Measurements from ENCODE around the gene ORAI2.

Gene ORAI2

GRCh38 chr7:102436118-102436517 is 2.7 kb downstream of the ORAI2 start:
- intact Hi-C loops (cut with DNase I; ENCODE audit: low total_unique reads) = no loop called here
- no peak for DNase-seq
- TF ChIP-seq, protein P1, sequence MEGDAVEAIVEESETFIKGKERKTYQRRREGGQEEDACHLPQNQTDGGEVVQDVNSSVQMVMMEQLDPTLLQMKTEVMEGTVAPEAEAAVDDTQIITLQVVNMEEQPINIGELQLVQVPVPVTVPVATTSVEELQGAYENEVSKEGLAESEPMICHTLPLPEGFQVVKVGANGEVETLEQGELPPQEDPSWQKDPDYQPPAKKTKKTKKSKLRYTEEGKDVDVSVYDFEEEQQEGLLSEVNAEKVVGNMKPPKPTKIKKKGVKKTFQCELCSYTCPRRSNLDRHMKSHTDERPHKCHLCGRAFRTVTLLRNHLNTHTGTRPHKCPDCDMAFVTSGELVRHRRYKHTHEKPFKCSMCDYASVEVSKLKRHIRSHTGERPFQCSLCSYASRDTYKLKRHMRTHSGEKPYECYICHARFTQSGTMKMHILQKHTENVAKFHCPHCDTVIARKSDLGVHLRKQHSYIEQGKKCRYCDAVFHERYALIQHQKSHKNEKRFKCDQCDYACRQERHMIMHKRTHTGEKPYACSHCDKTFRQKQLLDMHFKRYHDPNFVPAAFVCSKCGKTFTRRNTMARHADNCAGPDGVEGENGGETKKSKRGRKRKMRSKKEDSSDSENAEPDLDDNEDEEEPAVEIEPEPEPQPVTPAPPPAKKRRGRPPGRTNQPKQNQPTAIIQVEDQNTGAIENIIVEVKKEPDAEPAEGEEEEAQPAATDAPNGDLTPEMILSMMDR (IDR thresholded peaks at IDR 0.05) = no peak
- Histone ChIP-seq H3K36me3 (no peaks in the 10 kb centered on the region), H3K4me3 (no peak overlapping the region), H3K9me3 (no peaks in the 10 kb centered on the region), H3K27me3 (no peaks in the 10 kb centered on the region), H3K27ac (no peak overlapping the region), H3K4me1 (peaks cover 0 to 27% (median 14%) of the 10 kb centered on the region in 4 donors)

- Histone ChIP-seq H3K4me3 (no peak overlapping the region), H3K36me3 (peaks cover 0 to 12% (median 0%) of the 10 kb centered on the region in 3 donors), H3K27me3 (no peaks in the 10 kb centered on the region), H3K9me3 (no peaks in the 10 kb centered on the region), H3K27ac (no peak overlapping the region), H3K4me1 (peaks cover 0 to 3% (median 0%) of the 10 kb centered on the region in 4 donors)
- TF ChIP-seq, protein P1 (IDR thresholded peaks at IDR 0.05) = no peak
- DNase-seq = no peak
- intact Hi-C loops (cut with DNase I; ENCODE audit: low total_unique reads) = no loop called here
Measured at GRCh38 chr7:102439963-102440795, 6.8 kb downstream of the ORAI2 start.

GRCh38 chr7:102444961-102445673 is 11.7 kb downstream of the ORAI2 start:
- Histone ChIP-seq H3K27me3 (no peaks in the 10 kb centered on the region), H3K36me3 (peaks cover 0 to 32% (median 15%) of the 10 kb centered on the region in 3 donors), H3K4me3 (no peak overlapping the region), H3K9me3 (no peaks in the 10 kb centered on the region), H3K27ac (no peak overlapping the region), H3K4me1 (peaks cover 0 to under 1% (median 0%) of the 10 kb centered on the region in 4 donors)
- no peak for DNase-seq
- intact Hi-C loops (cut with DNase I; ENCODE audit: low total_unique reads) = no loop called here
- TF ChIP-seq, protein P1 (IDR thresholded peaks at IDR 0.05) = no peak

DNA sequence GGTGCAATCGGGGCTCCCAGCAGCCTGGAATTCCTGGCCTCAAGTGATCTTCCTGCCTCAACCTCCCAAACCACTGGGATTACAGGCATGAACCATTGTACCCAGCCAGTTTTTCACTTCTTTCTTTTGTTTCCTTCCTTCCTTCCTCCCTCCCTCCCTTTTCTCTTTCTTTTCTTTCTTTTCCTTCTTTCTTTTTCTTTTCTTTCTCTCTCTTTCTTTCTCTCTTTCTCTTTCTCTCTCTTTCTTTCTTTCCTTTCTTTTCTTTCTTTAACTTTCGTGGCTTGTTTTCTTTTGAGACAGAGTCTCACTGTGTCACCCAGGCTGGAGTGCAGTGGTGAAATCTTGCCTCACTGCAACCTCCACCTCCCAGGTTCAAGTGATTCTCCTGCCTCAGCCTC is 12.3 kb downstream of the ORAI2 start:
- H3K36me3 ChIP-seq = peaks cover 0 to 32% (median 15%) of the 10 kb centered on the region in 3 donors

DNA sequence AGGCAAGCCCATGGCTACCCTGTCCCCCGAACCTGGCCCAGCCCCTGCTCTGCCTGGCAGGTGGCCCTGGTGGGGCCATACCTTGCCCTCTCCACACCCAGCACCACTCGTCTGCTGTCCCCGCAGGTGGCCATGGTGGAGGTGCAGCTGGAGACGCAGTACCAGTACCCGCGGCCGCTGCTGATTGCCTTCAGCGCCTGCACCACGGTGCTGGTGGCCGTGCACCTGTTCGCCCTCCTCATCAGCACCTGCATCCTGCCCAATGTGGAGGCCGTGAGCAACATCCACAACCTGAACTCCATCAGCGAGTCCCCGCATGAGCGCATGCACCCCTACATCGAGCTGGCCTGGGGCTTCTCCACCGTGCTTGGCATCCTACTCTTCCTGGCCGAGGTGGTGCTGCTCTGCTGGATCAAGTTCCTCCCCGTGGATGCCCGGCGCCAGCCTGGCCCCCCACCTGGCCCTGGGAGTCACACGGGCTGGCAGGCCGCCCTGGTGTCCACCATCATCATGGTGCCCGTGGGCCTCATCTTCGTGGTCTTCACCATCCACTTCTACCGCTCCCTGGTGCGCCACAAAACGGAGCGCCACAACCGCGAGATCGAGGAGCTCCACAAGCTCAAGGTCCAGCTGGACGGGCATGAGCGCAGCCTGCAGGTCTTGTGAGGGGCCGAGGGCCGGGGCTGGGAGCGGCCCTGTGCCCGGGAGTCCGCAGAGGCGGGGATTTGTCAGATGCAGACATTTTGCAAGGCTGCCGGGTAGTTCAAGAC is 13.2 kb downstream of the ORAI2 start:
- H3K9me3 ChIP-seq = no peaks in the 10 kb centered on the region
- H3K4me1 ChIP-seq = no peaks in the 10 kb centered on the region
- DNase-seq = no peak
- TF ChIP-seq, protein P1 (IDR thresholded peaks at IDR 0.05) = no peak
- peaks cover 0 to 31% (median 15%) of the 10 kb centered on the region in 3 donors for H3K36me3 ChIP-seq
- H3K27me3 ChIP-seq = no peaks in the 10 kb centered on the region
- intact Hi-C loops (cut with DNase I; ENCODE audit: low total_unique reads) = no loop called here
- H3K27ac ChIP-seq = no peak overlapping the region
- no peak overlapping the region for H3K4me3 ChIP-seq

More for the DNA sequence above, 12.3 kb downstream of the ORAI2 start:
- Histone ChIP-seq H3K4me3 (no peak overlapping the region), H3K9me3 (no peaks in the 10 kb centered on the region), H3K4me1 (no peaks in the 10 kb centered on the region), H3K27ac (no peak overlapping the region), H3K27me3 (no peaks in the 10 kb centered on the region)
- intact Hi-C loops (cut with DNase I; ENCODE audit: low total_unique reads) = no loop called here
- TF ChIP-seq, protein P1 (IDR thresholded peaks at IDR 0.05) = no peak
- no peak for DNase-seq

Measured in tibial artery (tissue), 4 donors.